K562 (cell line): ENCODE results near the gene PIGM. TPM values are rescaled to one million over a fixed set of nuclear protein-coding genes. Genes with fewer than 3 reads are reported as not detected.
A peak's percentile ranks its signal among the peaks of the same experiment; 100 is the strongest.

Source experiments
- DACH1 ChIP-seq: fragments of 450-650 bp; IDR thresholded peaks from 2 replicates; pipeline ENCODE4 v1.6.1; 2018; ENCODE audit not compliant: partially characterized antibody
- DNMT1 ChIP-seq: fragments of 450-650 bp; IDR thresholded peaks from 2 replicates; pipeline ENCODE4 v1.6.1; 2016; ENCODE audit warnings: antibody characterized with exemption, mild to moderate bottlenecking
- HDAC1 ChIP-seq, 2 experiments: fragments of 450-650 bp; IDR thresholded peaks; 2 replicates each; pipeline ENCODE4 v1.6.1; 2016 to 2017; ENCODE audit warnings: inconsistent platforms in 1 of 2, mild to moderate bottlenecking in 1 of 2, moderate library complexity in 1 of 2
- MXI1 ChIP-seq: IDR thresholded peaks from 2 replicates; pipeline ENCODE4 v1.6.1; 2011; ENCODE audit warnings: low read depth, mild to moderate bottlenecking, improper control_type of control experiment, low read length
- SAP30 ChIP-seq: fragments of 200-600 bp; sonication (generic); IDR thresholded peaks from 2 replicates; pipeline ENCODE4 v1.6.1; 2012; ENCODE audit warnings: borderline replicate concordance, low read depth, mild to moderate bottlenecking, moderate library complexity, low read length, control low read depth, inconsistent platforms; ENCODE audit not compliant: insufficient read depth, poor library complexity, severe bottlenecking
- SRSF9 ChIP-seq: fragments of 200-400 bp; formaldehyde crosslinking; IDR thresholded peaks from 2 replicates; pipeline ENCODE4 v1.6.1; 2017; ENCODE audit warnings: low read depth, low read length, borderline replicate concordance
- STAT5A ChIP-seq: IDR thresholded peaks from 2 replicates; pipeline ENCODE4 v1.6.1; 2012; ENCODE audit warnings: low read length, inconsistent platforms, borderline replicate concordance
- ZNF124 ChIP-seq: sonication (generic); formaldehyde crosslinking; IDR thresholded peaks from 2 replicates; pipeline ENCODE4 v1.8.1; 2022; ENCODE audit warnings: missing genetic modification reagents
- ZNF263 ChIP-seq: sonication (generic); formaldehyde crosslinking; IDR thresholded peaks from 2 replicates; pipeline ENCODE4 v1.8.0; 2022; ENCODE audit warnings: mild to moderate bottlenecking, missing genetic modification reagents, borderline replicate concordance
- polyA plus RNA-seq, 8 experiments: library from polyadenylated mRNA; depleted of rRNA in 4 of 8; stranded (reverse) in 5 of 8; unstranded in 3 of 8; fragments of >200 nt; fragmentation: Nextera tagmentation in 2 of 8; fragmentation: Illumina TruSeq in 1 of 8; extraction: Ambion mirVana in 2 of 8; extraction: Trizol in 1 of 8; gene quantifications; 2 replicates each; pipeline versions ENCODE4 v1.2.1 to v1.2.3, GENCODE V29; 2011 to 2014; ENCODE audit warnings: inconsistent platforms in 1 of 8, missing spikeins in 1 of 8
- total RNA-seq, 7 experiments: library from RNA; depleted of rRNA in 6 of 7; stranded (reverse); fragments of >200 nt in 6 of 7; fragmentation: Illumina TruSeq in 2 of 7; extraction: Trizol in 2 of 7; gene quantifications; 2 replicates each; pipeline versions ENCODE4 v1.2.1 to v1.2.3, GENCODE V29; 2011 to 2021; ENCODE audit warnings: low replicate concordance in 1 of 7
- TF ChIP-seq, protein P1 (sequence below): fragments of 200-800 bp; sonication (Bioruptor generic); IDR thresholded peaks from 2 replicates; pipeline ENCODE4 v1.6.1; 2016; ENCODE audit warnings: missing genetic modification characterization, missing compliant biosample characterization
- TF ChIP-seq, protein P2 (sequence below): fragments of 250-450 bp; sonication (Bioruptor Pico); IDR thresholded peaks from 2 replicates; pipeline ENCODE4 v1.5.0; 2020; ENCODE audit warnings: mild to moderate bottlenecking, borderline replicate concordance
- TF ChIP-seq, protein P3 (sequence below): fragments of 450-650 bp; IDR thresholded peaks from 2 replicates; pipeline ENCODE4 v1.6.1; 2016; ENCODE audit warnings: low read depth, mild to moderate bottlenecking, moderate library complexity
- TF ChIP-seq, protein P4 (sequence below): fragments of 450-650 bp; formaldehyde crosslinking; IDR thresholded peaks from 2 replicates; pipeline ENCODE4 v1.4.0; 2020; ENCODE audit warnings: mild to moderate bottlenecking, moderate library complexity
- TF ChIP-seq, protein P5 (sequence below), 2 experiments: fragments of 450-650 bp in 1 of 2; sonication (generic) in 1 of 2; formaldehyde crosslinking; conservative IDR thresholded peaks; 2 replicates each; pipeline versions ENCODE4 v1.4.0 to v1.8.1; 2020 to 2022; ENCODE audit warnings: mild to moderate bottlenecking in 1 of 2, missing genetic modification reagents in 1 of 2
- TF ChIP-seq, protein P6 (sequence below): fragments of 450-650 bp; IDR thresholded peaks from one replicate; pipeline ENCODE4 v1.6.1; 2018; ENCODE audit warnings: mild to moderate bottlenecking, moderate library complexity; ENCODE audit not compliant: partially characterized antibody

The PIGM gene
- total and polyA plus RNA-seq, 9 of the 15 experiments (the other 6 are each of a cell fraction or from before 2014, with no cell fraction given), result 2.6 to 6.7 (median 4.3) TPM

DNA sequence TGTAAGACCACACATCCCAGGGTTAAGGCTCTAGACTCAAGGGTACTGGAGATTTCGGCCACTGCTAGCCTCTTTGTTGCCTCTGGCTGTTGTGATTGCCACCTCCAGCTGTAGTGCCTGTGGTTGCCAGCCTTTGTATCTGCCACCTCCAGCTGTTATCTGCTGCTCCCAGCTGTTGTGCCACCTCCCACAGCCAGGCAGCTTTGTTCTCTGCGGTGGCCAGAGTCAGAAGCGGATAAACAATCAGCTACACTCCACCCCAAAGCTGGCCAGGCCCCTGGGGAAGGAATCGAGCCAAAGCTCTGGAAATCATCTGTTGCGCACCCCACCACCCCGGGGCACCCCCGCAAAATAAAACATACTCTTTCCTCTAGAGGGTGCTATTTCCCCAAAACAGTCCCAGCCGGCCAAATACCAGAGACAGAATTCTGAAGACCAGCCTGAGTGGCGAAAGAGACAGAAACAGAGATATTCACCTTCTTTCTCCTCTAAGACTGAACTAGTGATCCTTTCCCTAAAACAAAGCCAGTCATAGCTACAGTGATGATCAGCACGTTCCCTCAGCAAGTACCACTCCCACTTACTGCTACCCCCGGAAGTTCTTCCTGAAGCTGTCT is 14.8 kb upstream of the PIGM start (continued):
- TF ChIP-seq, protein P1, sequence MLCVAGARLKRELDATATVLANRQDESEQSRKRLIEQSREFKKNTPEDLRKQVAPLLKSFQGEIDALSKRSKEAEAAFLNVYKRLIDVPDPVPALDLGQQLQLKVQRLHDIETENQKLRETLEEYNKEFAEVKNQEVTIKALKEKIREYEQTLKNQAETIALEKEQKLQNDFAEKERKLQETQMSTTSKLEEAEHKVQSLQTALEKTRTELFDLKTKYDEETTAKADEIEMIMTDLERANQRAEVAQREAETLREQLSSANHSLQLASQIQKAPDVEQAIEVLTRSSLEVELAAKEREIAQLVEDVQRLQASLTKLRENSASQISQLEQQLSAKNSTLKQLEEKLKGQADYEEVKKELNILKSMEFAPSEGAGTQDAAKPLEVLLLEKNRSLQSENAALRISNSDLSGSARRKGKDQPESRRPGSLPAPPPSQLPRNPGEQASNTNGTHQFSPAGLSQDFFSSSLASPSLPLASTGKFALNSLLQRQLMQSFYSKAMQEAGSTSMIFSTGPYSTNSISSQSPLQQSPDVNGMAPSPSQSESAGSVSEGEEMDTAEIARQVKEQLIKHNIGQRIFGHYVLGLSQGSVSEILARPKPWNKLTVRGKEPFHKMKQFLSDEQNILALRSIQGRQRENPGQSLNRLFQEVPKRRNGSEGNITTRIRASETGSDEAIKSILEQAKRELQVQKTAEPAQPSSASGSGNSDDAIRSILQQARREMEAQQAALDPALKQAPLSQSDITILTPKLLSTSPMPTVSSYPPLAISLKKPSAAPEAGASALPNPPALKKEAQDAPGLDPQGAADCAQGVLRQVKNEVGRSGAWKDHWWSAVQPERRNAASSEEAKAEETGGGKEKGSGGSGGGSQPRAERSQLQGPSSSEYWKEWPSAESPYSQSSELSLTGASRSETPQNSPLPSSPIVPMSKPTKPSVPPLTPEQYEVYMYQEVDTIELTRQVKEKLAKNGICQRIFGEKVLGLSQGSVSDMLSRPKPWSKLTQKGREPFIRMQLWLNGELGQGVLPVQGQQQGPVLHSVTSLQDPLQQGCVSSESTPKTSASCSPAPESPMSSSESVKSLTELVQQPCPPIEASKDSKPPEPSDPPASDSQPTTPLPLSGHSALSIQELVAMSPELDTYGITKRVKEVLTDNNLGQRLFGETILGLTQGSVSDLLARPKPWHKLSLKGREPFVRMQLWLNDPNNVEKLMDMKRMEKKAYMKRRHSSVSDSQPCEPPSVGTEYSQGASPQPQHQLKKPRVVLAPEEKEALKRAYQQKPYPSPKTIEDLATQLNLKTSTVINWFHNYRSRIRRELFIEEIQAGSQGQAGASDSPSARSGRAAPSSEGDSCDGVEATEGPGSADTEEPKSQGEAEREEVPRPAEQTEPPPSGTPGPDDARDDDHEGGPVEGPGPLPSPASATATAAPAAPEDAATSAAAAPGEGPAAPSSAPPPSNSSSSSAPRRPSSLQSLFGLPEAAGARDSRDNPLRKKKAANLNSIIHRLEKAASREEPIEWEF (CRISPR knock-in tag), result peak; percentile 87; the same call in 1 of the 2 replicates
- TF ChIP-seq SAP30 (no peak), HDAC1 (IDR thresholded peaks at IDR 0.05) (peak; percentile 25 to 92; a peak in 3 of 4 replicates), ZNF124 (CRISPR knock-in tag) (no peak), STAT5A (peak; percentile 96), ZNF263 (CRISPR knock-in tag) (no peak; the same call in 1 of the 2 replicates), DACH1 (peak; percentile 99), DNMT1 (no peak), SRSF9 (no peak), MXI1 (peak; percentile 47; the same call in 1 of the 2 replicates)
- TF ChIP-seq, protein P2, sequence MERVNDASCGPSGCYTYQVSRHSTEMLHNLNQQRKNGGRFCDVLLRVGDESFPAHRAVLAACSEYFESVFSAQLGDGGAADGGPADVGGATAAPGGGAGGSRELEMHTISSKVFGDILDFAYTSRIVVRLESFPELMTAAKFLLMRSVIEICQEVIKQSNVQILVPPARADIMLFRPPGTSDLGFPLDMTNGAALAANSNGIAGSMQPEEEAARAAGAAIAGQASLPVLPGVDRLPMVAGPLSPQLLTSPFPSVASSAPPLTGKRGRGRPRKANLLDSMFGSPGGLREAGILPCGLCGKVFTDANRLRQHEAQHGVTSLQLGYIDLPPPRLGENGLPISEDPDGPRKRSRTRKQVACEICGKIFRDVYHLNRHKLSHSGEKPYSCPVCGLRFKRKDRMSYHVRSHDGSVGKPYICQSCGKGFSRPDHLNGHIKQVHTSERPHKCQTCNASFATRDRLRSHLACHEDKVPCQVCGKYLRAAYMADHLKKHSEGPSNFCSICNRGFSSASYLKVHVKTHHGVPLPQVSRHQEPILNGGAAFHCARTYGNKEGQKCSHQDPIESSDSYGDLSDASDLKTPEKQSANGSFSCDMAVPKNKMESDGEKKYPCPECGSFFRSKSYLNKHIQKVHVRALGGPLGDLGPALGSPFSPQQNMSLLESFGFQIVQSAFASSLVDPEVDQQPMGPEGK (CRISPR knock-in tag), result peak; percentile 83; the same call in 1 of the 2 replicates
- TF ChIP-seq, protein P3, sequence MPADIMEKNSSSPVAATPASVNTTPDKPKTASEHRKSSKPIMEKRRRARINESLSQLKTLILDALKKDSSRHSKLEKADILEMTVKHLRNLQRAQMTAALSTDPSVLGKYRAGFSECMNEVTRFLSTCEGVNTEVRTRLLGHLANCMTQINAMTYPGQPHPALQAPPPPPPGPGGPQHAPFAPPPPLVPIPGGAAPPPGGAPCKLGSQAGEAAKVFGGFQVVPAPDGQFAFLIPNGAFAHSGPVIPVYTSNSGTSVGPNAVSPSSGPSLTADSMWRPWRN, result peak; percentile 84
- TF ChIP-seq, protein P4, sequence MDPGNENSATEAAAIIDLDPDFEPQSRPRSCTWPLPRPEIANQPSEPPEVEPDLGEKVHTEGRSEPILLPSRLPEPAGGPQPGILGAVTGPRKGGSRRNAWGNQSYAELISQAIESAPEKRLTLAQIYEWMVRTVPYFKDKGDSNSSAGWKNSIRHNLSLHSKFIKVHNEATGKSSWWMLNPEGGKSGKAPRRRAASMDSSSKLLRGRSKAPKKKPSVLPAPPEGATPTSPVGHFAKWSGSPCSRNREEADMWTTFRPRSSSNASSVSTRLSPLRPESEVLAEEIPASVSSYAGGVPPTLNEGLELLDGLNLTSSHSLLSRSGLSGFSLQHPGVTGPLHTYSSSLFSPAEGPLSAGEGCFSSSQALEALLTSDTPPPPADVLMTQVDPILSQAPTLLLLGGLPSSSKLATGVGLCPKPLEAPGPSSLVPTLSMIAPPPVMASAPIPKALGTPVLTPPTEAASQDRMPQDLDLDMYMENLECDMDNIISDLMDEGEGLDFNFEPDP (CRISPR knock-in tag), result no peak
- TF ChIP-seq, protein P5, sequence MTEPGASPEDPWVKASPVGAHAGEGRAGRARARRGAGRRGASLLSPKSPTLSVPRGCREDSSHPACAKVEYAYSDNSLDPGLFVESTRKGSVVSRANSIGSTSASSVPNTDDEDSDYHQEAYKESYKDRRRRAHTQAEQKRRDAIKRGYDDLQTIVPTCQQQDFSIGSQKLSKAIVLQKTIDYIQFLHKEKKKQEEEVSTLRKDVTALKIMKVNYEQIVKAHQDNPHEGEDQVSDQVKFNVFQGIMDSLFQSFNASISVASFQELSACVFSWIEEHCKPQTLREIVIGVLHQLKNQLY (CRISPR knock-in tag; conservative IDR thresholded peaks at IDR 0.05), result no peak
- TF ChIP-seq, protein P6, sequence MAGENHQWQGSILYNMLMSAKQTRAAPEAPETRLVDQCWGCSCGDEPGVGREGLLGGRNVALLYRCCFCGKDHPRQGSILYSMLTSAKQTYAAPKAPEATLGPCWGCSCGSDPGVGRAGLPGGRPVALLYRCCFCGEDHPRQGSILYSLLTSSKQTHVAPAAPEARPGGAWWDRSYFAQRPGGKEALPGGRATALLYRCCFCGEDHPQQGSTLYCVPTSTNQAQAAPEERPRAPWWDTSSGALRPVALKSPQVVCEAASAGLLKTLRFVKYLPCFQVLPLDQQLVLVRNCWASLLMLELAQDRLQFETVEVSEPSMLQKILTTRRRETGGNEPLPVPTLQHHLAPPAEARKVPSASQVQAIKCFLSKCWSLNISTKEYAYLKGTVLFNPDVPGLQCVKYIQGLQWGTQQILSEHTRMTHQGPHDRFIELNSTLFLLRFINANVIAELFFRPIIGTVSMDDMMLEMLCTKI, result no peak
